AG04450 (cell line): ENCODE measurements around the gene ABLIM1. TPM values are rescaled to one million over a fixed set of nuclear protein-coding genes. Genes with fewer than 3 reads are reported as not detected.

ENCODE experiments used
- CTCF ChIA-PET: fragments of 300-600, 350-600 bp; formaldehyde crosslinking; extraction: SDS; loops from one replicate; lab custom pipeline; 2022; ENCODE audit warnings: antibody characterized with exemption, inconsistent platforms; lab: Charles Lee
- POLR2A ChIA-PET: fragments of 350-600 bp; formaldehyde crosslinking; extraction: SDS; loops from one replicate; lab custom pipeline; 2021; ENCODE audit warnings: antibody characterized with exemption, inconsistent platforms; lab: Yijun Ruan, JAX
- DNase-seq: peaks from one replicate; pipeline ENCODE4 v3.0.0-alpha.2; 2011; ENCODE audit warnings: low read depth, low spot score
- H3K27ac ChIP-seq: one replicate; pipeline ENCODE4 v1.5.1; 2012; ENCODE audit warnings: low read depth, low read length, control low read depth
- H3K27me3 ChIP-seq: one replicate; pipeline ENCODE4 v1.6.0; 2012; ENCODE audit warnings: low read length; ENCODE audit not compliant: control insufficient read depth, insufficient read depth
- H3K4me3 ChIP-seq: 2 replicates; pipeline ENCODE4 v1.5.1; 2011; ENCODE audit warnings: mild to moderate bottlenecking, low read depth, low read length, control low read depth
- H3K9me3 ChIP-seq: 2 replicates; pipeline ENCODE4 v1.5.1; 2012; ENCODE audit warnings: low read length; ENCODE audit not compliant: control insufficient read depth, insufficient read depth
- polyA plus RNA-seq: library from polyadenylated mRNA; depleted of rRNA; stranded (reverse); fragments of >200 nt; gene quantifications from 2 replicates; pipeline ENCODE4 v1.2.3, GENCODE V29; 2011
- TF ChIP-seq, protein P1 (sequence below): IDR thresholded peaks from 2 replicates; pipeline ENCODE4 v1.5.1; 2011; ENCODE audit warnings: low read depth, low read length, control low read depth, inconsistent platforms

The ABLIM1 gene
- polyA plus RNA-seq, 1 experiment = 6.4 TPM

DNA sequence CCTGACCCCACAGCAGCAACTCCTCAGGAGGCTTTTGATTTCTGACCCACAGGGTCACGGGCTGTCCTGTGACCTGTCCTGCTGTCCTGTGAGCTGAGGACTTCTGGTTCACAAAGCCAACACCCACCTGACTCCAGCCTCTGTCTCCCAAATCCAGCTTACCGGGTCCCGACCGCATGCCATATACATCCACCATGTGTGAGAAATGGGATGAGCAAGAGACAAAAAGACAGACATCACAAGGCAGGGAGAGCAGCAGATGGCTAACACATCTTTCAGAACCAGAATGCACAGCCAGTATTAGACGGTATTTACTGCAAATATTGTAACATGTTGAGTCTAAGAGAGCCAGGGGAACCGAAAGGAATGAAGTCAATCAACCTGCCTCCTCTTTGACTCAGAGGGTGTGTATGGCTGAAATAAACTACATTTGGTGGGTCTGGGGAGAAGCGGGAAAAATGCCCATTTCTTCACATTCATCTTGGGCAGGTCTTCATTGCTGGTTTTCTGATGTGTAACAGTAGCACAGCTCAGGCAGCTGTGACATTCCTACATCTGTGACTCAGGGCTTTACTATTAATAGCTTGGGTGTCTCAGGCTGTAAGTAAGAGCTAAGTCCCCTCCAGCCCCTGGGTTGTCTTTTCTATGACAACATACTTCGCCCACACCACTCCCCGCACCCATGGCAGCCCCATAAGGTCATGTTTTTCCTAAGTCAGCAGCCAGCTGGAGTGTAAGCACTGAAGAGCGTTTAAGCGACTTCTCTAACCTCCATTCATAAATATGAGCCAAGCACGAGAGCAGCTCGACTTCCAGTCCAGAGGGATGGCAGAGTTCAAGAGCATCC lies 25.0 kb downstream of the ABLIM1 start:
- H3K4me3 ChIP-seq = peak overlapping the region; percentile 18
- ChIA-PET POLR2A (interaction anchor here (1.1 to 1.2 kb wide), 2 partner anchors 81 to 120 kb away, joined by 3 read pairs; no protein-coding TSS in a partner anchor), CTCF (interaction anchor here (1.2 to 1.6 kb wide), 3 partner anchors 71 to 153 kb away, joined by 3 to 6 read pairs (median 4); no protein-coding TSS in a partner anchor)
- H3K27me3 ChIP-seq = no peaks in the 10 kb centered on the region
- TF ChIP-seq, protein P1, sequence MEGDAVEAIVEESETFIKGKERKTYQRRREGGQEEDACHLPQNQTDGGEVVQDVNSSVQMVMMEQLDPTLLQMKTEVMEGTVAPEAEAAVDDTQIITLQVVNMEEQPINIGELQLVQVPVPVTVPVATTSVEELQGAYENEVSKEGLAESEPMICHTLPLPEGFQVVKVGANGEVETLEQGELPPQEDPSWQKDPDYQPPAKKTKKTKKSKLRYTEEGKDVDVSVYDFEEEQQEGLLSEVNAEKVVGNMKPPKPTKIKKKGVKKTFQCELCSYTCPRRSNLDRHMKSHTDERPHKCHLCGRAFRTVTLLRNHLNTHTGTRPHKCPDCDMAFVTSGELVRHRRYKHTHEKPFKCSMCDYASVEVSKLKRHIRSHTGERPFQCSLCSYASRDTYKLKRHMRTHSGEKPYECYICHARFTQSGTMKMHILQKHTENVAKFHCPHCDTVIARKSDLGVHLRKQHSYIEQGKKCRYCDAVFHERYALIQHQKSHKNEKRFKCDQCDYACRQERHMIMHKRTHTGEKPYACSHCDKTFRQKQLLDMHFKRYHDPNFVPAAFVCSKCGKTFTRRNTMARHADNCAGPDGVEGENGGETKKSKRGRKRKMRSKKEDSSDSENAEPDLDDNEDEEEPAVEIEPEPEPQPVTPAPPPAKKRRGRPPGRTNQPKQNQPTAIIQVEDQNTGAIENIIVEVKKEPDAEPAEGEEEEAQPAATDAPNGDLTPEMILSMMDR = no peak
- H3K27ac ChIP-seq = peak overlapping the region; percentile 62
- DNase-seq = peak; percentile 69
- H3K9me3 ChIP-seq = no peaks in the 10 kb centered on the region

DNA sequence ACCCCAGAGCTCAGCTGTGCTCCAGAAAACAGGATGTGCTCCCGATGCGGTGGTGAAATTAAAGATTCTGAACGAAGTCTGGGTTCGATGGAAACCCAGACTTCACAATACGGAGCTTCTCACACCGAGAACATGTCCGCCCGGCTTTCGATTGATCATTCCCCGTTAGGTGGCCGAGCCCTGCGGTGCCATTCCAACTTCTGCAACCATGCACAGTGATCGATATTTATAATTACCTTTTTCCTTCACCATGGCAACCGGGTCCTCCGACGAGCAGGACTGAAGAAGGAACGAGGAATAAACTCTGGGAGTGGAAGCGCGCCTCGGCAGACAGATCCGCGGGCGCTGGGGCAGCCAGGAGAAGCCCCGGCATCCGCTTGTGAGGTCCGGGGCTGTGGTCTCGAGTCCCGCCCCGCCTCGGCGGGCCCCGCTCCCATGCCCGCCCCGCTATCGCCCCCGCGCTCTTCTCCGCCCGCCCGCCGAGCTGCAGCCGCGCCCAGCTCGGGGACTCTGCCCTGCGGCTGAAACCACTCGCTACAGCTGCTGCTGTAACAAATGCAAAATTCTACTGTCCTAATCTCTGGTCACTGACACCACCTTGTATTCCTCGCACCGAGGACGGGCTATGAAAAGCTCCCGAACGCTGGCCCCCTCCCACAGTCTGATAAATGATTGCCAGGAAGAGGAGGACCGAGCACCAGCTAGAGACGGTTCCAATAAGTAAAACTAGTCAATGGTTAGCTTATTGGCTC lies 26.2 kb downstream of the ABLIM1 start:
- Histone ChIP-seq H3K27ac (no peak overlapping the region), H3K4me3 (peak overlapping the region; percentile 67), H3K27me3 (no peaks in the 10 kb centered on the region), H3K9me3 (no peaks in the 10 kb centered on the region)
- POLR2A ChIA-PET = interaction anchor here (0.7 to 1.2 kb wide), 2 partner anchors 97 to 121 kb away, joined by 3 read pairs; no protein-coding TSS in a partner anchor
- TF ChIP-seq, protein P1 = no peak
- CTCF ChIA-PET = interaction anchor here (0.6 to 1.6 kb wide), 5 partner anchors 72 to 154 kb away, joined by 3 to 4 read pairs (median 3); no protein-coding TSS in a partner anchor
- DNase-seq = no peak

DNA sequence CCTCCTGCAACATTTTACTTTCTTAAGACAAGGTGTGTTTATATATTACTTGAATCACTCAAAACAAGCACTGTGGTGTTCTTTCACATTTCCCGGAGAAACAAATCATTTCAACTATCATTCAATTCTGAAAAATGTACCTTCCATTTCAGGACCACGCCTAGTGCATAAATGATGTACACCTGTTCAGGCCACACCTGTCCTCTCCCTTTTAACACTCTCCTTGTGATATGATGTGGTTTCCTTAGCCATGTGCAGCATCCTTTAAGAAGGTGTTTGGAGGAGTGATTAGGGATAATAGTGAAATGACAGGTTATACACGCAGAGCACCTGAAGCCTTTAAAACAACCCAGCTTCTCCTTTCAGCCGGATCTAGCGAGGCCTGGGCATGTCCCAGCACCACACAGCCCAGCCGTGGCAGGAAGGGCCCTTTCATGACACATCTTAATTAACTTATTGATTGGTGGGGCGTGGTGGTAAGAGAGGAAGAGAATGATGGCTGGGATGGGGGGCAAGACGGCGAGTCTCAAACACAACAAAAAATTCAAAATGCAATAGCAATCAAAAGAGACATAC lies 26.9 kb downstream of the ABLIM1 start:
- TF ChIP-seq, protein P1 = no peak
- H3K9me3 ChIP-seq = no peaks in the 10 kb centered on the region
- ChIA-PET POLR2A (interaction anchor here (0.7 kb wide), 1 partner anchor 97 kb away, joined by 3 read pairs; no protein-coding TSS in a partner anchor), CTCF (interaction anchor here (1.0 to 1.6 kb wide), 3 partner anchors 73 to 82 kb away, joined by 3 to 4 read pairs (median 4); no protein-coding TSS in a partner anchor)
- H3K27ac ChIP-seq = no peak overlapping the region
- H3K27me3 ChIP-seq = no peaks in the 10 kb centered on the region
- no peak for DNase-seq
- H3K4me3 ChIP-seq = peak overlapping the region; percentile 67

DNA sequence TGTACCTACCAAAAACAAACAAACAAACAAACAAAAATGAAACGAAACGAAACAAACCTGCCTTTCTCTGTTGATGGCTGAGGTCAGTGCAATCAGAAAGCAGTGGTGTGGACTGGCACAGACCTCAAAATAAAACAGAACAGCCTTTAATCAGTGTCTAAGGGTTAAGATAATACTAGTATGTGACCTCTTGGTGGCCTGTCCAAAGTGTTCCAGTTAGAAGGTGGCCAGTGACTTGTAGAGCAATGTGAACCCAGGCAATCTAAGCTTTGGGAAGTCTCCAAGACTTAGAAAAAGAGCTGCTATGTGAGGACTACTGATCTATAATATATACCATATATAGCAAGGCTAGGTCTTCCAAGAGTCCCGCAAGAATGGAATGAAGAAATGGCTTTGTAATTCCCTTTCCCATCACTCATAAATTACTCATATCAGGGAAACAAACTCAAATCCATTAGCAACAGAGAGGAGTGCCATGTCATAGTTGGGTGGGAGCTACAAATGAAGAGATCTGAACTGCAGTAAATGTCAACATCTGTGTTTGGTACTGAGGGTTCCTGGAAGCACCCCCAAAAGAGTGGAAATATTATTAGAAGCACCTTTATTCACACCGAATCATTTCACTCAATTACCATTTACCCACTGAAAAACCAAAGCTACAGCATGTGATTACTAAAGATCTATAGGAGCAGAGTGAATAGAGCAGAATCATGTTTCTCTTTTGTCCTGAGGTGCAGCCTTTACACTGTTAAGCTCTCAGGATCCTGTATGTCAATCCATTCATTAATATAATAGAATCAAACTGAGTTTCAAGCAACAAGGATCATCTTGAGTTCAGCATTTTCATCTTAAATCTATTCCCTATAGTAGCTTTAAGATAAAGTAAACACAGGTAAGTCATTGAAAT lies 28.0 kb downstream of the ABLIM1 start:
- no peak for DNase-seq
- TF ChIP-seq, protein P1 = no peak
- H3K27me3 ChIP-seq = no peaks in the 10 kb centered on the region
- POLR2A ChIA-PET = no interaction called here
- CTCF ChIA-PET = no interaction called here
- H3K27ac ChIP-seq = no peak overlapping the region
- no peak overlapping the region for H3K4me3 ChIP-seq
- no peaks in the 10 kb centered on the region for H3K9me3 ChIP-seq
